Body of pancreas (tissue), 4 donors: ENCODE data around the gene ZEB2. TPM values are rescaled to one million over a fixed set of nuclear protein-coding genes. Genes with fewer than 3 reads are reported as not detected.

Experiments used
- ATAC-seq: fragments of 150-250 bp; one replicate; pipeline ENCODE4 v1.9.1; 2016
- DNase-seq, 4 donors: peaks; one replicate each; pipeline ENCODE4 v3.0.0-alpha.2; 2019
- H3K27ac ChIP-seq, 4 donors: fragments of 200-600 bp; sonication (generic); 1 replicate in 3 of 4; 2 replicates in 1 of 4; pipeline versions ENCODE4 v1.5.1 to v1.6.1; 2016 to 2019; ENCODE audit warnings: mild to moderate bottlenecking in 1 of 4, mixed read lengths in 1 of 4, moderate library complexity in 1 of 4
- H3K27me3 ChIP-seq, 2 donors: fragments of 200-600 bp; sonication (generic); one replicate each; pipeline ENCODE4 v1.6.0; 2016; ENCODE audit warnings: mild to moderate bottlenecking in 1 of 2
- H3K36me3 ChIP-seq, 2 donors: fragments of 200-600 bp; sonication (generic); replicated peaks in 1 of 2; 2 replicates each; pipeline ENCODE4 v1.5.1; 2016; ENCODE audit warnings: low read depth in 2 of 2; ENCODE audit not compliant: insufficient read depth in 1 of 2
- H3K4me1 ChIP-seq: fragments of 200-600 bp; sonication (generic); one replicate; pipeline ENCODE4 v1.6.0; 2016
- H3K4me3 ChIP-seq, 2 donors: fragments of 200-600 bp; sonication (generic); 1 replicate in 1 of 2; 2 replicates in 1 of 2; pipeline ENCODE4 v1.5.1; 2016 to 2019
- H3K9me3 ChIP-seq, 3 donors: fragments of 200-600 bp; sonication (generic); 1 replicate in 2 of 3; 2 replicates in 1 of 3; pipeline ENCODE4 v1.5.1; 2016
- CTCF ChIP-seq, 7 experiments: fragments of 450-650 bp in 4 of 7; fragments of 200-600 bp in 3 of 7; sonication (generic) in 3 of 7; IDR thresholded peaks; one replicate each; pipeline ENCODE4 v1.5.1; 2016 to 2019; ENCODE audit warnings: antibody characterized with exemption in 7 of 7
- POLR2A ChIP-seq, 3 donors: fragments of 450-650 bp; IDR thresholded peaks; one replicate each; pipeline ENCODE4 v1.6.1; 2016; ENCODE audit warnings: antibody characterized with exemption in 3 of 3, mild to moderate bottlenecking in 2 of 3
- WGBS, 2 donors: methylation state at CpG; one replicate each; pipeline ENCODE4 v1.1.5; 2017; 5-methylcytosine and 5-hydroxymethylcytosine counted together
- intact Hi-C: fragments of 100-400 bp; cut with DNase I; formaldehyde crosslinking; loops from one replicate; pipeline ENCODE4 v1.15.1; 2023
- total RNA-seq, 2 donors: library from RNA; depleted of rRNA; stranded (reverse); fragments of >200 nt; gene quantifications; one replicate each; pipeline ENCODE4 v1.1.0, GENCODE V29; 2016

Gene ZEB2
- total RNA-seq, 2 donors from 2014 or later: 18.5 to 24.6 TPM

GRCh38 chr2:144512470-144512869 lies 7.4 kb downstream of the ZEB2 start:
- WGBS, 2 donors: 34 to 41% methylated on average over 3 of the region's 3 CpGs
- peaks cover 0 to 13% of the 10 kb centered on the region in 2 donors for H3K27me3 ChIP-seq
- ATAC-seq (no peak), DNase-seq (no peak)
- no peaks in the 10 kb centered on the region for H3K9me3 ChIP-seq
- no peaks in the 10 kb centered on the region for H3K36me3 ChIP-seq
- peaks cover 14% of the 10 kb centered on the region for H3K4me1 ChIP-seq
- peak overlapping the region in 2 of 4 donors; percentile 27 to 77 for H3K27ac ChIP-seq
- intact Hi-C loops: no loop called here
- TF ChIP-seq POLR2A (IDR thresholded peaks at IDR 0.05) (no peak), CTCF (IDR thresholded peaks at IDR 0.05) (no peak)
- H3K4me3 ChIP-seq: no peak overlapping the region

DNA sequence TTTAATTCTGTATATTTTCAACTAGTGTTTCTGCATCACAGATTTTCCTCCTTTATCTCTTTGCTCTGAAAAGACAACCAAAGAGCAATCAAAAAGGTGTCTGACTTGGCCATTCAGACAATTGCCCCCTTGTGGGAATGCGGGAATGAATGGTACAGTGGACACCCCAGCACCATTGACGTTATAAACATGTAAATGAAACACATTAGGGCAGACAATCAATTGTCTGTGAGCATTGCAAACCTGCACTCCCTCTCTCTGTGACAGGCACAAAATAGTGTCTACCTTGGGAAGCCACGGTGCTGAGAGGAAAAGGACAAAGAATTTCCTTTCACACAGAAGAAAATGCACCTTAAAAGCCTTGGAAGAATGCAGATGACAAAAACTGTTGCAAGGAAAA lies 8.0 kb downstream of the ZEB2 start:
- Histone ChIP-seq H3K27ac (no peak overlapping the region), H3K36me3 (no peaks in the 10 kb centered on the region), H3K4me3 (no peak overlapping the region), H3K4me1 (peaks cover 10% of the 10 kb centered on the region), H3K9me3 (no peaks in the 10 kb centered on the region), H3K27me3 (peaks cover 0 to 13% of the 10 kb centered on the region in 2 donors)
- intact Hi-C loops: no loop called here
- WGBS, 2 donors: 28 to 32% methylated on average over 3 of the region's 3 CpGs
- no peak for TF ChIP-seq CTCF (IDR thresholded peaks at IDR 0.05)
- no peak for TF ChIP-seq POLR2A (IDR thresholded peaks at IDR 0.05)
- ATAC-seq (no peak), DNase-seq (no peak)

- TF ChIP-seq POLR2A (IDR thresholded peaks at IDR 0.05): no peak
- TF ChIP-seq CTCF (IDR thresholded peaks at IDR 0.05): no peak
- Histone ChIP-seq H3K4me1 (peaks cover 7% of the 10 kb centered on the region), H3K36me3 (no peaks in the 10 kb centered on the region), H3K27ac (peak overlapping the region in 1 of 4 donors; percentile 9), H3K4me3 (no peak overlapping the region), H3K9me3 (no peaks in the 10 kb centered on the region), H3K27me3 (peaks cover 0 to 13% of the 10 kb centered on the region in 2 donors)
- WGBS, 2 donors: 58 to 68% methylated on average over 3 of the region's 3 CpGs
- no peak for ATAC-seq
- no peak for DNase-seq
- intact Hi-C loops: no loop called here
These were observed 8.6 kb downstream of the ZEB2 start for GRCh38 chr2:144511226-144511810.

DNA sequence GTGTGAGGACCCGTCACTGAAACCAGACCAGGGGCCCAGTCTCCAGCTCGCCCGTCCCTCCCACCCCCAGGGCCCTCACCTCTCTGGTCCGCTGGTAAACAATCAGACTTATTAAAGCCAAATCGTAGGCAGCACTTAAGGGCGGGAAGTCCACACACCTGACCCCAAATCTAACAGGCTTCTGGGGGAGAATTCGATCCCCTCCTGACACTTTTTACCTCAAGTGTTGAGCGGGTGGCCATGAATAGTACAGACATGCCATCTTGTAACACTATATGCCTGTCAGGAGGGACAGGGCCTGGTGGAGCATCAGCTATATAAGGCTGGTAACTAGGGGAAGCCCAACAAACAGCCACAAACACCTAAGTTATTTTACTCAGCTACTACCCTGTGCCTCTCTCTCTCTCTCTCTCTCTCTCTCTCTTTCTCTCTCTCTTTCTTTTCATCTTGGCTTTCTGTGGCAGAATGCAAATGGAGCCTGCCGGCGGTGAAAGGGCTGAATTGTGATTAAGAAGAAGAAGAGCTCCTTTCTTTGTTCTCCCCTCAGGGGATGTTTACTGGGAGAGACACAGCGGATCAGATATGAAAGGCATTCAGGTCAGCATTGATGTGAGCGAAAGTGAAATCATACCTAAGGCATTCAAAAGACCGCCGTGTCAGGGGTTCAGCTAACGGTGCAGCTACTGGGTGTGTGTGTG lies 9.5 kb downstream of the ZEB2 start:
- Histone ChIP-seq H3K27me3 (peaks cover 0 to 8% of the 10 kb centered on the region in 2 donors), H3K4me1 (peaks cover 1% of the 10 kb centered on the region), H3K36me3 (no peaks in the 10 kb centered on the region), H3K4me3 (no peak overlapping the region), H3K27ac (peak overlapping the region in 2 of 4 donors; percentile 42), H3K9me3 (no peaks in the 10 kb centered on the region)
- no peak for TF ChIP-seq CTCF (IDR thresholded peaks at IDR 0.05)
- ATAC-seq (peak; percentile 13), DNase-seq (no peak)
- 67 to 81% methylated on average over 15 of the region's 15 CpGs for WGBS, 2 donors
- intact Hi-C loops: no loop called here

DNA sequence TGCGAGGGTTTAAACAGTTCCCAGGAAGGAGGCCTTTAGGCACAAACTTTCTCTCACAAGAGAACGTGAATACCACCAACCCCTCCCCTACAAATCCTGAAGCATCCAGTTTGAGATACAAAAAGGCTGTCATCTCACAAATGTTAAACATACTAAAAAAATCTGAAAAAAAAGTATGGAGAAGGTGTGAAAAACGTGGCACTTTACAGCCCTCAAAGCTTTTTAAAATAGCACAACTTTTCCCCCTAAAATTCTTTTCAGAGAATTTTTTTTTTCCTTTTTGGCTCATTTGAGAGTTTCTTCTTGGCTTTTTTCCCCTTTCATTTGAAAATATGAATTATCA lies 10.1 kb downstream of the ZEB2 start:
- 64 to 78% methylated on average over 3 of the region's 3 CpGs for WGBS, 2 donors
- ATAC-seq (no peak), DNase-seq (no peak)
- Histone ChIP-seq H3K27ac (peak overlapping the region in 2 of 4 donors; percentile 16 to 44), H3K9me3 (no peaks in the 10 kb centered on the region), H3K36me3 (no peaks in the 10 kb centered on the region), H3K4me1 (peaks cover 3% of the 10 kb centered on the region), H3K27me3 (peaks cover 0 to 2% of the 10 kb centered on the region in 2 donors), H3K4me3 (no peak overlapping the region)
- TF ChIP-seq POLR2A (IDR thresholded peaks at IDR 0.05) (no peak), CTCF (IDR thresholded peaks at IDR 0.05) (no peak)
- intact Hi-C loops: no loop called here
